Activated naive CD4-positive, alpha-beta T cell treated with anti-CD3 and anti-CD28 coated beads, Interleukin-2, amount 50 U/mL, for 24 hours (primary cell): ENCODE data around the gene CDC37L1.
"Not testable (repeated sequence)": the region's sequence is repeated elsewhere in the genome, so short reads cannot be mapped to it uniquely, and the experiment has no call there.

Experiments used
- H3K27ac Mint-ChIP-seq: one replicate; pipeline ENCODE4 v1.8.0; 2021; ENCODE audit warnings: mild to moderate bottlenecking, mixed read lengths
- H3K27me3 Mint-ChIP-seq: one replicate; pipeline ENCODE4 v1.8.0; 2021; ENCODE audit warnings: mixed read lengths
- H3K36me3 Mint-ChIP-seq: one replicate; pipeline ENCODE4 v1.8.0; 2021; ENCODE audit warnings: mixed read lengths
- H3K4me1 Mint-ChIP-seq: one replicate; pipeline ENCODE4 v1.8.0; 2021; ENCODE audit warnings: mixed read lengths
- H3K4me3 Mint-ChIP-seq: one replicate; pipeline ENCODE4 v1.8.0; 2021; ENCODE audit warnings: mild to moderate bottlenecking, mixed read lengths
- H3K9me3 Mint-ChIP-seq: one replicate; pipeline ENCODE4 v1.8.0; 2021; ENCODE audit warnings: mixed read lengths

The CDC37L1 gene

DNA sequence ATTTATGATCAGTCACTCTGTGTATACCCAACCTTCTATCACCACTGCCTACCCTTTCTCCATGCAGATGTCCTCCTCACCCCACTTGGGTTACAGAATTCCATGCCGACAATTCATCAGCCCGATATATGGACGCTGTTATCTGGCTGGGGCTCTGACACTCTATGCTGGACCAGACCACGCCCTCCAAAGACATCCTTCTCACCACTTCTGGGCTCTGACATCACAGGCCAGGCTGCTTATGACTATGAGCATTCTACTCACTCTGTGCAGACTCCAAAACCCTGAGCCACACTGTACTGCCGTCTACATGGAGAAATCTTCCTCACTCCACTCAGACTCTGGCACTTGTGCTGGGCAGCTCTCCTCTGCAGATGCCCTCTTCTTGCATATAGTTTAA is 69.2 kb downstream of the CDC37L1 start:
- H3K27ac Mint-ChIP-seq, result peak overlapping the region; percentile 8
- no peaks in the 10 kb centered on the region for H3K9me3 Mint-ChIP-seq
- peaks cover 20% of the 10 kb centered on the region for H3K4me1 Mint-ChIP-seq

DNA sequence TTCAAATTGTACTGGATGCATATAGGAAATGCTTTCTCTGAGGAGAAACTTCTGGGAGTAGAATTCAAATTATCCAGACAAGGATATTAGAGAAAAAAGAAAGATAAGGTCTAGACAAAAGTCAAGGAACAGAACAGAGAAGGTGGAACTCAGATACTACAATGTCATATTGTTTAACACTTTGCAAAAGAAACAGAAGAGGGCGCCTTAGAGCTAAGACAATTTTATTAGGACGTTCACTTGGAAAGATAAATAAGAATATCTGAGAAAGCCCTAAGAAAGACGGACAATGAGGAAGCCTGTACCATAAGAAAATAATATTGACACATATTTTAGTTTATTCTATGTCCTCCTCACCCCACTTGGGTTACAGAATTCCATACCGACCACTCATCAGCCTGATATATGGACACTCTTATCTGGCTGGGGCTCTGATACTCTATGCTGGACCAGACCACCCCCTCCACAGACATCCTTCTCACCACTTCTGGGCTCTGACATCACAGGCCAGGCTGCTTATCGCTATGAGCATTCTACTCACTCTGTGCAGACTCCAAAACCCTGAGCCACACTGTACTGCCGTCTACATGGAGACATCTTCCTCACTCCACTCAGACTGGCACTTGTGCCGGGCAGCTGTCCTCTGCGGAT is 70.8 kb downstream of the CDC37L1 start:
- Mint-ChIP-seq H3K4me3 (no peak overlapping the region), H3K4me1 (peaks cover 13% of the 10 kb centered on the region), H3K36me3 (no peaks in the 10 kb centered on the region), H3K9me3 (no peaks in the 10 kb centered on the region), H3K27ac (no peak overlapping the region), H3K27me3 (no peaks in the 10 kb centered on the region)

More for the DNA sequence above, 69.2 kb downstream of the CDC37L1 start:
- H3K4me3 Mint-ChIP-seq, result no peak overlapping the region
- H3K27me3 Mint-ChIP-seq, result no peaks in the 10 kb centered on the region
- no peaks in the 10 kb centered on the region for H3K36me3 Mint-ChIP-seq

GRCh38 chr9:4754530-4754929 is 75.2 kb downstream of the CDC37L1 start:
- not testable (repeated sequence) for H3K4me3 Mint-ChIP-seq, H3K27ac Mint-ChIP-seq, H3K27me3 Mint-ChIP-seq, H3K4me1 Mint-ChIP-seq, H3K9me3 Mint-ChIP-seq, H3K36me3 Mint-ChIP-seq

DNA sequence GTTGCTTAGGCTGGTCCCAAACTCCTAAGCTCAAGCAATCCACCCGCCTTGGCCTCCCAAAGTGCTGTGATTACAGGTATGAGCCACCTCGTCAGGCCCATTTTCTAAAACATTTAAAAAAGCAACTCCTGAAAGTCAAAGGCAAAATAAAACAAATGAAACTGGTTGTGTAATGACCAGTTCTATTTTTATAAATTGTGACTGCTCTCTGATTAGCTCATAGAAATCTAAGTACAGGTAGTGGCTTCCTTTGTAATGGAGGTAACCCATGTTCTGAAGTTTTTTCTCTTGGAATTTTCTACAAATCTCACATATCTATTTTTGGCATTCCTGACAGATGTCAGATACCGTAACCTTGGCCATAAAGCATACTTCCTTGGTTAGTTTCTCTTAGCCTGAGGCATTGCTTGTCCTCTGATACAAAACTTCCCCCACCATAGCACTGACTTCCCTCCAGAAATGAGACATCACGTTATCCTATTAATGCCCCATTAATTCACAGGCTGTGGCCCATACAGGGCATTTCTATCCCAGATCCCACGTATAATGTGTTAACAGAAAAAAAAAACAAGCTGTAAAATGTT is 75.7 kb downstream of the CDC37L1 start:
- Mint-ChIP-seq H3K4me1 (no peaks in the 10 kb centered on the region), H3K27me3 (no peaks in the 10 kb centered on the region), H3K4me3 (no peak overlapping the region), H3K36me3 (no peaks in the 10 kb centered on the region), H3K9me3 (no peaks in the 10 kb centered on the region), H3K27ac (no peak overlapping the region)

- Mint-ChIP-seq H3K4me1 (no peaks in the 10 kb centered on the region), H3K36me3 (peaks cover 1% of the 10 kb centered on the region), H3K27me3 (no peaks in the 10 kb centered on the region), H3K4me3 (no peak overlapping the region), H3K9me3 (no peaks in the 10 kb centered on the region), H3K27ac (no peak overlapping the region)
Observed at GRCh38 chr9:4756420-4756819, 77.1 kb downstream of the CDC37L1 start.
